ENCODE measurements around the gene TBC1D2B. TPM values are rescaled to one million over a fixed set of nuclear protein-coding genes. Genes with fewer than 3 reads are reported as not detected.
A peak's percentile ranks its signal among the peaks of the same experiment; 100 is the strongest.
"Not testable (repeated sequence)": the region's sequence is repeated elsewhere in the genome, so short reads cannot be mapped to it uniquely, and the experiment has no call there.

The TBC1D2B gene
- total RNA-seq, 1 experiment from 2014 or later = 5.2 TPM

DNA sequence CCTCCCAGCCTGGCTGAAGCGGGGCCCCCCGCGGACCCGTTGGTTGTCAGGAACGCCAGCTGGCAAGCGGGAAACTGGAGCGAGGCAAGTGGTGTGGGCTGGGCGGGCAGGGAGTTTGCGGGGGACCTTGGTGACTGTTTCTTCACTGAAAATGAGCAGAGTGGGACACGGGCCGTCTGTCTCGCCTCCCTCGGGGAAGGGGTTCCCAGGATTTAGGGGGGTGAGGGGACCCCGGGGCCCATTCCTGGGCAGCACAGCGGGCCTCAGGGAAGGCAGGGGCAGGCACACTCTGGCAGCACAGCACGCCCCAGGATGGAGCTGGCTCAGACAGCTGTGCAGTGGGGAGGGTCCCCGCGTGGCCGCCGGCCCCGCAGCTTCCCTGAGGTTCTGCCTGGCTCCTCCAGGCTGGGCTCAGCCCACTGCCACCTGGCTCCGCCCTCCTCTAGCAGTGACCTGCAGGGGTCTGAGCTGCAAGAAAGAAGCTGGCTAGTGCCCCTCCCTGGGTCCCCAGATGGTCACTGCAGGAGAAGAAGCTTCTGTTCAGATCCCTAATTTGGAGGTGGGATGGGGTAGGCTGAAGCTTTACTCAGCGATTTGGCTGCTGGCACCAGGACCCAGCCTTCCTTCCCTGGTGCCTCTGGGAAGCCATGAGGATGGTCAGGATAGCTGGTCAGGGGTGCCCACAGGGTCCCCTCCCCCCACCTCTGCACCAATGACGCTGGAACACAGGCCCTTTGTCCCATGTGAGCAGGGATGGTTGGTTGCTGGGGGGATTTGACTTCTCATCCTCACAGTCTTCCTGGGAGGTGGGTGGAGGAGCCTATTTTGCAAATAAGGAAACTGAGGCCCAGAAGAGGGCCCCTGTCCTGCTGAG, 90.4 kb downstream of the TBC1D2B start:
- in situ Hi-C loops (cut with HindIII; ENCODE audit: low pct_unique_long_range_greater_than_20kb, low sequenced_read_pairs) = no loop called here
- no peak for DNase-seq (ENCODE audit: low read depth)

DNA sequence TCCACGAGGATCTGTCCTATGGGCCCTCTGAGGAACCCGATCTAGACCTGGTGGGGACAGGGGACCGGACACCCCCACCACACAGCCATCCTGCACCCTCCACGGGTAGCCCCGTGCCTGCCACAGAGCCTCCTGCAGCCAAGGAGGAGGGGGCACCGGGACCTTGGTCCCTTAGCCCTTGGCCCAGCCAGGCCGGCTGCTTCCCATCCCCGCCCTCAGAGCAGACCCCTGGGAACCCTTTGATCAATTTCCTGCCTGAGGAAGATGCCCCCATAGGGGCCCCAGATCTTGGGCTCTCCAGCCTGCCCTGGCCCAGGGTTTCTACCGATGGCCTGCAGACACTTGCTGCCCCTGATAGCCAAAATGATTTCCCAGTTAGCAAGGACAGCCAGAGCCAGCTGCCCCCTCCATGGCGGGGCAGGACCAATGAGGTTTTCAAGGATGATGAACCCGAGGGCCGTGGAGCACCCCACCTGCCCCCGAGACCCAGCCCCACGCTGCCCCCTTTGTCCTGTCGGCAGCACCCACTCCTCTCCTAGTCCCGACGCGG, 91.5 kb downstream of the TBC1D2B start:
- in situ Hi-C loops (cut with HindIII; ENCODE audit: low pct_unique_long_range_greater_than_20kb, low sequenced_read_pairs) = no loop called here
- DNase-seq (ENCODE audit: low read depth) = no peak

DNA sequence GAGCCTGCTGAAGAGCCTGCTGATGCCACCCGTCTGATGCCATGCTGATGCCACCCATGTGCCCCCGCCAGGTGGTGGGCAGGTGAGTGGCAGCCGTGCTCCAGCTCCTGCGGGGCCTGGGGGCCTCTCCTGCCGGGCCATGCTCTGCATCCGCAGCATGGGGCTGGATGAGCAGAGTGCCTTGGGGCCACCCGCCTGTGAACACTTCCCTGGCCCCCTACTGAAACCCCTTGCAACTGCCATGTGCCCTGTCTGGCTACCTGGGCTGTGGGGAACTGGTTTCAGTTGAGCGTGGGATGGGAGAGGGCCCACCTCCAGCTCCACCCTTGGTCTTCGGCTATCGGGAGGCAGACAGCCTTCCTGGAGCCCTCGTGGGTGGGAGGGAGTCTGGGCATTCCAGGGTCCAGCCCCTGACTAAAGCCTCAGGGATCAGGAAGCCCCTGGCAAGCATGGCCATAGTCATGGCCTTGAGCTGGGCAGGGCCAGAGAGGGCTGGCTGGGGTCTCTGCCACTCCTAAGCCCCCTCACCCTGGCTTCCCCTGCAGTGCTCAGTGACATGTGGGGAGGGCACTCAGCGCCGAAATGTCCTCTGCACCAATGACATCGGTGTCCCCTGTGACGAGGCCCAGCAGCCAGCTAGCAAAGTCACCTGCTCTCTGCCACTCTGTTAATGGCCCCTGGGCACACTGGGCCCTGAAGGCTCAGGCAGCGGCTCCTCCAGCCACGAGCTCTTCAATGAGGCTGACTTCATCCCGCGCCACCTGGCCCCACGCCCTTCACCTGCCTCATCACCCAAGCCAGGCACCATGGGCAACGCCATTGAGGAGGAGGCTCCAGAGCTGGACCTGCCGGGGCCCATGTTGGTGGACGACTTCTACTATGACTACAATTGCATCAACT, 92.2 kb downstream of the TBC1D2B start:
- in situ Hi-C loops (cut with HindIII; ENCODE audit: low pct_unique_long_range_greater_than_20kb, low sequenced_read_pairs) = no loop called here
- DNase-seq (ENCODE audit: low read depth) = no peak

DNA sequence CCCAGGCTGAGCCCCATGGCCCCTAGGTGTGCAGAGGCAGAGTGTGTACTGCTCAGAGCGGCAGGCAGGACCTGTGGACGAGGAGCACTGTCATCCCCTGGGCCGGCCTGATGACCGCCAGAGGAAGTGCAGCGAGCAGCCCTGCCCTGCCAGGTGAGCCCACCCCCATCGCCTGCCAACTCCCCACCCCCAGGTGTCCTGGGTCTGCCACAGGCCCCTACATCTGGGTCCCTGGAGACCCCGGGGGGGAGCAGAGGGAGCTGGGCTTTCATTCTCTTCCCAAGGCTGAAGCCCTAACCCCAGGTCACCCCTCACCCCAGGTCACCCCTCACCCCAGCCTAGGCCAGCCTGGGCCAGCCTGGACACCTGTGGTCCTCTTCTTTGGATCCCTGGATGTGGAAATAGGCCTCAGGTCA, 93.1 kb downstream of the TBC1D2B start:
- no peak for DNase-seq (ENCODE audit: low read depth)
- in situ Hi-C loops (cut with HindIII; ENCODE audit: low pct_unique_long_range_greater_than_20kb, low sequenced_read_pairs) = no loop called here

DNA sequence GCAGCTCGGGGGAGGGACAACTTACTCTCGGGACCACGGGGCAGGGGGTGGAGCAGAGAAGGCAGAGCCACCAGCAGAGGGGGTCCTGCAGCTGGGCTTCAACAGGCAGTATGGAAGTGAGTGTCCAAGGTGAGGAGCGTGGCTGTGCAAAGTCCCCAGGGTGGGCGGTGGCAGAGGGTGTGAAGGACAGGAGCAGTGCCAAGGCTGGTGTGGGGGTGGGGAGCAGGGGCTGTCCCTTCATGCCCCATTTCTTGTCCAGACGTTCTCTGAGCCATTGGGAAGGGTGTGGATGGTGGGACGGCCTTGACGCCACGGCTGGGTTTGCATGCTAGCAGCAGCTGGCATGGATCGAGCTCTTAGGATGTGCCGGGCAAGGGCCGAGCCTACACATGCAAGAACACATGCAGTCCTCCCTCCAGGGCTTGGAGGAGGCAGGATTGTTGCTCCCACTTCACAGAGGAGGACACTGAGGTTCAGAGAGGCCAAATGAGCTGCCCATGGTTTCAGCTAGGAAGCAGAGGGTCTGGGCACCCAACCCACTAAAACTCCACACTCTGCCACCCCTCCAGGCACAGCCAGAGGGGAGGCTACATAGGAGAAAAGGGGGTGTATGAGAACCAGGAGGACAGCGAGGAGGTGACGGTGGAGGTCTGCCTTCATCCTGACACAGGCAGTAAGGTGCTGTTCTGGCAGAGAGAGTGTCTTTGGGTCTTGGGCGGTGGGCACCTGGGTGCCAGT, 93.6 kb downstream of the TBC1D2B start:
- no peak for DNase-seq (ENCODE audit: low read depth)
- in situ Hi-C loops (cut with HindIII; ENCODE audit: low pct_unique_long_range_greater_than_20kb, low sequenced_read_pairs) = no loop called here

DNA sequence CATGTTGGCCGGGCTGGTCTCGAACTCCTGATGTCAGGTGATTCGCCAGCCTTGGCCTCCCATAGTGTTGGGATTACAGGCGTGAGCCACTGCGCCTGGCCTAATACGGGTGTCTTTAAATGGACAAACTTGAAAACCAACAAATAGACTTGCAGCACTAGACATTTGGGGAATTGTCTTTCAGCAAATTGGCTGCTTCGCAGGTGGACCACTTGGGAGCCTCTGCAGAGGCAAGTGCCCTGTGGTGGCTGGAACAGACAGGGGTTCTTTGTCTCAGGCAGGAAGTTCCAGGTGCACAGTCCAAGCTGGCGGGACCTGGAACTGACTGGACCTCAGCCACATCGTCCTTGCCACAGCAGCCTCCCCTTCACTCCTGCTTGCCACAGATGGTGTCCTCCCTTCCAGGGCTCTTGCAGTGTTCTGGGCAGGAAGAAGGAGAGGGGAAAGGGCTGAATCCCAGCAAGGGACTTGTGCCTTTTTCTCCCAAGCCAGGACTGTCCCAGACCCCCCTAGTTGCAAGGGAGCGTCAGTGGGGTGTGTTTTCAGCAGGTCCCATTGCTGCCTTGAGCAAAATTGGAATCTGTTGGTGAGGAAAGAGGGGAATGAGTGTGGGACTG, 94.3 kb downstream of the TBC1D2B start:
- in situ Hi-C loops (cut with HindIII; ENCODE audit: low pct_unique_long_range_greater_than_20kb, low sequenced_read_pairs) = no loop called here

DNA sequence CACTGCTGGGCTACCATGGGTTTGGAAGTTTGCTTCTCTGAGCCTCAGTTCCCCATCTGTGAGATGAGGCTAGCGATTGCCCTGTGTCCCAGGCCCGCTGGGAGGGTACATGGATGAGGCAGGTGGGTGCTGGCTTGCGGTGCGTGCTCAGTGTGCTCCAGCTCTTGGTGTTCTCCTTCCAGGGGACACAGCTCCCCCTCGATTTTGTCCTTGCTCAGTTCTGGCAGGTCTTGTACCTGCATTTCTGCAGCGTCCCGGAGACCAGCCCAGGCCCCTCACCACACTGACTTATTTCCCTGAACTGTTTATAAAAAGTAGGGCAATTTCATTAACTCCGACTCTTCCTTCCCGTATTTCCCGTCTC, 95.4 kb downstream of the TBC1D2B start:
- DNase-seq (ENCODE audit: low read depth) = no peak
- in situ Hi-C loops (cut with HindIII; ENCODE audit: low pct_unique_long_range_greater_than_20kb, low sequenced_read_pairs) = no loop called here

More for the DNA sequence above, 94.3 kb downstream of the TBC1D2B start:
- DNase-seq (ENCODE audit: low read depth) = no peak

DNA sequence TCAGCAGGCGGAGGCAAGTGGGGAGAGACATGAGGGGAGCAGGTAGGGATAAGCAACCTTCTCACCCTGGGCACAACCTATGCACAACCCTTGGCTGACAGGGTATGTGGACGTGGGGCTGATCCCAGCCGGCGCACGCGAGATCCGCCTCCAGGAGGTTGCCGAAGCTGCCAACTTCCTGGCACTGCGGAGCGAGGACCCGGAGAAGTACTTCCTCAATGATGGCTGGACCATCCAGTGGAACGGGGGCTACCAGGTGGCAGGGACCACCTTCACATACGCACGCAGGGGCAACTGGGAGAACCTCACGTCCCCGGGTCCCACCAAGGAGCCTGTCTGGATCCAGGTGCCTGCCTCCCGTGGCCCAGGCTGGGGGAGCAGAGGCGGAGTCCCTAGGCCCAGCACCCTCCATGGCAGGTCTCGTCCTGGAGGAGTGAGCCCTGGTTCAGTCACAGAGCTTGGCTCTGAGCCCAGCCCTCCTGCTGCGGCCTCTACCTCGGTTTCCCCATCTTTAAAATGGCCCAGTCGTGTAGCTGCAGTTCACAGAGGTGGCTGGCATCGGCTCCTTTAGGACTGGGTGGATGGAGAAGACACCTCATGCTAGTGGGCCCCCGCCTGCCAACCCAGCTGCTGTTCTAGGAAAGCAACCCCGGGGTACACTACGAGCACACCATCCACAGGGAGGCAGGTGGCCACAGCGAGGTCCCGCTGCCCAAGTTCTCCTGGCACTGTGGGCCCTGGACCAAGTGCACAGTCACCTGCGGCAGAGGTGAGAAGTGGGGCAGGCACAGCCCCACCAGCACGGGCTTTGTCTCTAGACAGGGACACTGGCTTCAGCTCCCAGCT, 96.0 kb downstream of the TBC1D2B start:
- no peak for DNase-seq (ENCODE audit: low read depth)
- in situ Hi-C loops (cut with HindIII; ENCODE audit: low pct_unique_long_range_greater_than_20kb, low sequenced_read_pairs) = no loop called here

DNA sequence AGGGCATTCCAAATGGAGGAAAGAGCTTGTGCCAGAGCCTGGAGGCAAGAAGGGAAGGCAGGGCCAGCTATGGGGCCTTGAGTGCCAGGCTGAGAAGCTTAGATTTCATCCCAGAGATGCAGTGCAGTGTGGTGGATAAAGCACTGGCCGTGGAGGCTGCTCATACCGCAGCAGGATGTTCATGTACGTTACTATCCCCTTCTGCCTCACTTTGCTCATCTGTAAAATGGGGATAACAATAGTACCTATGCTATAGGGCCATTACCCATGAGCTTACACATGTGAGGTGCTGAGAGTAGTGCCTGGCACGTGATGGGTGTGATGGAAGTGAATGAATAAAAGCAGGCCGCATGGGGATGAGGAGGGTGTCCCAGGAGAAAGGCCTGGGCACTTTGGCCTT, 96.8 kb downstream of the TBC1D2B start:
- DNase-seq (ENCODE audit: low read depth); in situ Hi-C loops (cut with HindIII; ENCODE audit: low pct_unique_long_range_greater_than_20kb, low sequenced_read_pairs): not testable (repeated sequence)

DNA sequence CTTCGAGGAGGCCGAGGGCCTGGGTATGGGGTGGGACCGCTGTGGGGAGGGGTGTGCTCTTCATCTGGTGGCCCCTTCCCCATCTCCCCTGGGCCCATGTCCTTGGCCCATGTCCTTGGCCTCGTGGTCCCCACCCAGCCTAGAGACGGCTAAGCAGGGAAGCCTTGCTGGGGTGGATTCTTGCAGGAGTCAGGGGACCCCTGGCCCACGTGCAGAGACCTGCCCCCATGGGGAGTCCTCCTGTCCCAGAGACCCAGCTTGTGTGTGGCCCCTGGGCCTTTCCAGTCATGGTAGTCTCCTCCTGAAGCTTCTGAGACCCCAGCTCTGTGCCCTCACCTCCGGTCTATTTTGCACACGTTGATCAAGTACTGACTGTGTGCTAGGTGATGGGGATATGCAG, 97.4 kb downstream of the TBC1D2B start:
- no peak for DNase-seq (ENCODE audit: low read depth)
- in situ Hi-C loops (cut with HindIII; ENCODE audit: low pct_unique_long_range_greater_than_20kb, low sequenced_read_pairs) = no loop called here

DNA sequence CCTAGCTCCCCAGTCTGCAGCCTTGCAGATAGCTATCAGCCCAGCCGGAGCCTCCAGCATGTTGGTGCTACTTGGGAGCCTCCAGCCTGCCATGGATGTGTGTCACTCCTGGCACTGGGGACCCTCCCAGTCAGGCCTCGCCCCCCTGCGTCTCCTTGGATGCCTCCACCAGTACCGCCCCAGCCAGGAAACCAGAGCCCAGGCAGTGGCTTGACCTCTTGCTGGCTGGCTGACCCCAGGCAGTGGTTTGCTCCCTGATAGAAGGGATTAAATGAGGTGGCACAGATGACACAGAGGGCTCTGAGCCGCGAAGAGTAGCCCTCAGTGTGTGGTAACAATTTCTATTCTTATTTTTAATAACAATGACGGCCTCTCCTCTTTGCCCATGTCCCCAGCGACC, 98.4 kb downstream of the TBC1D2B start:
- peak; percentile 70 for DNase-seq (ENCODE audit: low read depth)

DNA sequence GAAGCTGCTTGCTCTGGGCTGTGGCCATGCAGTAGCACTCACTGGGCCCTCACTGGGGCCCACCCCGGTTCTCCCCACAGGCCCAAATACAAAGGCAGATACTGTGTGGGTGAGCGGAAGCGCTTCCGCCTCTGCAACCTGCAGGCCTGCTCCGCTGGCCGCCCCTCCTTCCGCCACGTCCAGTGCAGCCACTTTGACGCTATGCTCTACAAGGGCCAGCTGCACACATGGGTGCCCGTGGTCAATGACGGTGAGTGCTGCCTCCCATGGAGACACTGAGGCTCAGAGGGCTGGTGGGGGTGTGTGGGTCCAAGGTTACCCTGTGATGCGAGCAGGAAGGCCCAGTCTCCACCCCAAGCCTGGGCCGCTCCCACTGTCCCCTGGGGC, 98.8 kb downstream of the TBC1D2B start:
- DNase-seq (ENCODE audit: low read depth); in situ Hi-C loops (cut with HindIII; ENCODE audit: low pct_unique_long_range_greater_than_20kb, low sequenced_read_pairs): not testable (repeated sequence)

More for the DNA sequence above, 98.4 kb downstream of the TBC1D2B start:
- in situ Hi-C loops (cut with HindIII; ENCODE audit: low pct_unique_long_range_greater_than_20kb, low sequenced_read_pairs) = not testable (repeated sequence)

DNA sequence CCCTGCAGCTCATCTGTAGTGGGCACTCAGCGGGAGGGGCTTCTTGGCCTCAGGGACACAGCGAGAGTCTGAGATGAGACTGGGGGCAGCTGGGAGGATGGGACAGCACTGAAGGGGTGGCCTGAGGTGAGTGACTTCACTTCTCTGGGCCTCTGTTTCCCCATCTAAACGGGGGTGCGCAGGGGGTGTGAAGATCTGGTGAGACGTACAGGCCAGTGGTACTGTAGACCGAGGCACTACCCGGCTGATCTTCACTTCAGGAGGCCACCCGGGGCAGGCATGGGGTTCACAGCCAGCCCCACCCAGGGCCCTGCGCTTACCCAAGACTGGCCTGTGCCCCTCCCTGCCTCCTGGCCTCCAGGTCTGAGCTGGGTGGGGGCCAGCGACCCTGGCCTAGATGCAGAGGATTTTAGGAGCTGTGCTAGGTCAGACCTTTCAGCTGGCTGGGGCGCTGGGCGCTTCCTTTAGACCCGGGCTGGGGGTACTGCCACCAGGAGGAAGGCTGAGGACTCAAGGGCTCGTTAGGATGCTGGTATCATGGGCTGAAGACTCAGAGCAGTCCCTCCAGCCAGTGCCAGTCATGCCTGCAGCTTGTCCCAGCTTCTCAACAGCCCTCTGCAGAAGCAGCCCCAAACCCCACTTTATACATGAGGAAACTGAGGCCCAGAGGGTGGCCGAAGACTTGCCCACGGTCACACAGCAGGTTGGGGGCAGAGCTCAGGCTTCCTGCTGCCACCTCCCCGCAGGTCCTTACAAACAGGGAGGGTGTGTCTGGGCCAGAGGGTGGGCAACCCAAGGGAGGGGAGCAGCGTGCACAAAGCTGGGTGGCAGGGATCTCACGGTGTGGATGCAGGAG, 99.4 kb downstream of the TBC1D2B start:
- in situ Hi-C loops (cut with HindIII; ENCODE audit: low pct_unique_long_range_greater_than_20kb, low sequenced_read_pairs); DNase-seq (ENCODE audit: low read depth): not testable (repeated sequence)

DNA sequence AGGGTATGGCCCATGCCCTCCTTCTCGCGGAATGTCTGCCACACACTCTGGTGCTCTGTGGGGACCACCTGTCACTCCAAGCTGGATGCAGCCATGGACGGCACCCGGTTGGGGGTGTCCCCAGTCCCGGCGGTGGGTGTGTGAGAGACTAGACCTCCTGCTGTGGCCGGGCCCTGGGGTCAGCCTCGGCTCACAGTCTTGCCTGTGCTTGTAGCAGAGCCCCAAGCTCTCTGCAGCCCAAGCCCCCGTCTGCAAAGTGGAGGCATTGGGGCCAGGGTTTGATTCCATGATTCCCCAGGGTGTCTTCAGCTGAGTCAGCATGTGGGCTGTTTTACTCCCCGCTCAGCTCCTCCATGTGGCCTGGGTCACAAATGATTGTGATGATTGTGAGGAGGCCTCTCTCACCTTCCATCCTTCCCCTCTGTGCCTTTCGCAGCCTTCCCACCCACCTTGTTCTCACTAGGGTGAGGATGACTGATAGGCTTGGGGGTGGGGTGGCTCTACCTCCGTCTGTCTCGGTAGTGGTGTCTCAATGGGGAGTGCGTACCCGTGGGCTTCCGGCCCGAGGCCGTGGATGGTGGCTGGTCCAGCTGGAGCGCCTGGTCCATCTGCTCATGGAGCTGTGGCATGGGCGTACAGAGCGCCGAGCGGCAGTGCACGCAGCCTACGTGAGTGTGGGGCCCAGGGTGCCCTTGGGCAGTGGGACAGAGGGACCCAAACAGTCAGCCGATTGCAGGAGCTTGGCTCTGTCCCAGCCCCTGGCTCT, 100.6 kb downstream of the TBC1D2B start:
- in situ Hi-C loops (cut with HindIII; ENCODE audit: low pct_unique_long_range_greater_than_20kb, low sequenced_read_pairs); DNase-seq (ENCODE audit: low read depth): not testable (repeated sequence)

DNA sequence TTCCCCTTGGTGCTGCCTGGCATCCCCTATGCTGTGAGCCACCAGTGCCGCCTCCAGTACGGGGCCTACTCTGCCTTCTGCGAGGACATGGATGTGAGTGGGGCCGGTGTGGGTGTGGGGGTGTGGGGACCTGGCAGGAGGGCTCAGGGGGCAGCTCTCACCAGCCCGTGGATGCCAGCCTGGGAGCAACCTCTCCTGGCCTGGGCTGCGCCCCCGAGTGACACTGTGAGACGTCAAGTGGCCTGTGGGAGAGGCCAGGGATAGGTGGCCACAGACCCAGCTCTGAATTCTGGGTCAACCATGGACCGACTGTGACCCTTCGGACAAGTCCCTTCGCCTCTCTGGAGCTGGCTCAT, 101.4 kb downstream of the TBC1D2B start:
- in situ Hi-C loops (cut with HindIII; ENCODE audit: low pct_unique_long_range_greater_than_20kb, low sequenced_read_pairs); DNase-seq (ENCODE audit: low read depth): not testable (repeated sequence)

Data from Caki2 (cell line).